Heart left ventricle (tissue), 16 donors: Measurements from ENCODE around the gene CDC42EP1. TPM values are rescaled to one million over a fixed set of nuclear protein-coding genes. Genes with fewer than 3 reads are reported as not detected.

Source experiments
- ATAC-seq, 4 donors: fragments of 200-7000 bp; cut with Tn5 transposase; one replicate each; pipeline ENCODE4 v1.9.1; 2020 to 2022; ENCODE audit warnings: moderate library complexity in 4 of 4, mild to moderate bottlenecking in 3 of 4, moderate number of reproducible peaks in 1 of 4
- DNase-seq, 5 donors: peaks; one replicate each; pipeline ENCODE4 v3.0.0-alpha.2; 2020
- H3K27ac ChIP-seq, 12 donors: fragments of 200-600 bp; sonication (generic) in 4 of 12; one replicate each; pipeline versions ENCODE4 v1.5.0 to v1.8.0; 2016 to 2022; ENCODE audit warnings: mild to moderate bottlenecking in 2 of 12
- H3K27me3 ChIP-seq, 9 donors: fragments of 200-600 bp; sonication (generic) in 2 of 9; one replicate each; pipeline versions ENCODE4 v1.5.1 to v1.8.0; 2016 to 2022; ENCODE audit warnings: mild to moderate bottlenecking in 3 of 9
- H3K36me3 ChIP-seq, 9 donors: fragments of 200-600 bp; sonication (generic) in 2 of 9; one replicate each; pipeline versions ENCODE4 v1.5.0 to v1.8.0; 2018 to 2022; ENCODE audit warnings: mild to moderate bottlenecking in 2 of 9
- H3K4me1 ChIP-seq, 12 donors: fragments of 200-600 bp; sonication (generic) in 4 of 12; one replicate each; pipeline versions ENCODE4 v1.5.0 to v1.8.0; 2016 to 2022; ENCODE audit warnings: mild to moderate bottlenecking in 3 of 12
- H3K4me3 ChIP-seq, 12 donors: fragments of 200-600 bp; sonication (generic) in 4 of 12; one replicate each; pipeline versions ENCODE4 v1.5.0 to v1.8.0; 2017 to 2022; ENCODE audit warnings: mild to moderate bottlenecking in 9 of 12, moderate library complexity in 4 of 12
- H3K9me3 ChIP-seq, 12 donors: fragments of 200-600 bp; sonication (generic) in 4 of 12; one replicate each; pipeline versions ENCODE4 v1.5.0 to v1.8.0; 2016 to 2022; ENCODE audit warnings: mild to moderate bottlenecking in 1 of 12
- POLR2A ChIP-seq, 2 donors: fragments of 450-650 bp; IDR thresholded peaks; one replicate each; pipeline ENCODE4 v1.6.1; 2017; ENCODE audit warnings: antibody characterized with exemption in 2 of 2, mild to moderate bottlenecking in 2 of 2, moderate library complexity in 2 of 2
- WGBS, 4 donors: extraction: QIAGEN DNeasy Blood & Tissue Kit in 2 of 4; methylation state at CpG; one replicate each; pipeline versions ENCODE4 v1.1.5 to v1.1.7; 2013 to 2018; 5-methylcytosine and 5-hydroxymethylcytosine counted together
- intact Hi-C, 10 donors: fragments of 100-400 bp; cut with DNase I; formaldehyde crosslinking; loops; one replicate each; pipeline versions ENCODE4 v1.11.1 to v1.14.2; 2022
- polyA plus RNA-seq, 2 donors: library from polyadenylated mRNA; stranded (reverse); fragments of 200-250 nt; gene quantifications; one replicate each; pipeline ENCODE4 v1.2.3, GENCODE V29; 2013
- total RNA-seq, 9 donors: library from RNA; depleted of rRNA in 2 of 9; stranded (reverse); fragments of >200 nt in 2 of 9; fragmentation: NEBNext Ultra II Directional in 3 of 9; extraction: Animal tissue kit (Norgen Biotek cat#: 25700) in 3 of 9; gene quantifications; one replicate each; pipeline versions ENCODE4 v1.1.0 to v1.2.4, GENCODE V29; 2016 to 2023
- TF ChIP-seq, protein P1 (sequence below), 12 donors: fragments of 200-600 bp; sonication (generic) in 4 of 12; IDR thresholded peaks; one replicate each; pipeline versions ENCODE4 v1.5.0 to v1.8.0; 2018 to 2022; ENCODE audit warnings: antibody characterized with exemption in 12 of 12, mild to moderate bottlenecking in 5 of 12
- donor health status: ischemic (EF 13 %, LVEDD 7.1; RV severe dilation, severe dysfunction).
- donor health status: healthy with polysubstance abuse.
- donor health status: DM: no; HTN: yes; CAD: no.
- donor health status: DM: no; HTN: no; CAD: no.
- donor health status: ischemic (EF 25% LVEDD 6.9; RV normal size, moderate dysfunction).
- donor health status: ischemic (EF 25% LVEDD 5.7; RV mildly dilated, moderate dysfunction).
- donor health status: healthy.
- donor health status: DM: yes; HTN: yes; CAD: no.
- donor health status: ischemic (EF 35%, LVEDD 5.7; RV mildly dilated, moderate dysfunction).
- donor health status: nonischemic (EF 11% LVEDD 7.7; RV severe dilation, severe dysfunction).
- donor health status: DM: yes; HTN: yes; CAD: no.
- donor health status: PGD.
- donor health status: ischemic (EF 29% LVEDD 5.4; RV normal size, mild dysfunction).
- donor health status: nonischemic (EF 23%, LVEDD 6.1; RV moderate dilation, normal function).

CDC42EP1 gene
- total and polyA plus RNA-seq, 11 donors: 10.4 to 34.9 (median 17.7) TPM

DNA sequence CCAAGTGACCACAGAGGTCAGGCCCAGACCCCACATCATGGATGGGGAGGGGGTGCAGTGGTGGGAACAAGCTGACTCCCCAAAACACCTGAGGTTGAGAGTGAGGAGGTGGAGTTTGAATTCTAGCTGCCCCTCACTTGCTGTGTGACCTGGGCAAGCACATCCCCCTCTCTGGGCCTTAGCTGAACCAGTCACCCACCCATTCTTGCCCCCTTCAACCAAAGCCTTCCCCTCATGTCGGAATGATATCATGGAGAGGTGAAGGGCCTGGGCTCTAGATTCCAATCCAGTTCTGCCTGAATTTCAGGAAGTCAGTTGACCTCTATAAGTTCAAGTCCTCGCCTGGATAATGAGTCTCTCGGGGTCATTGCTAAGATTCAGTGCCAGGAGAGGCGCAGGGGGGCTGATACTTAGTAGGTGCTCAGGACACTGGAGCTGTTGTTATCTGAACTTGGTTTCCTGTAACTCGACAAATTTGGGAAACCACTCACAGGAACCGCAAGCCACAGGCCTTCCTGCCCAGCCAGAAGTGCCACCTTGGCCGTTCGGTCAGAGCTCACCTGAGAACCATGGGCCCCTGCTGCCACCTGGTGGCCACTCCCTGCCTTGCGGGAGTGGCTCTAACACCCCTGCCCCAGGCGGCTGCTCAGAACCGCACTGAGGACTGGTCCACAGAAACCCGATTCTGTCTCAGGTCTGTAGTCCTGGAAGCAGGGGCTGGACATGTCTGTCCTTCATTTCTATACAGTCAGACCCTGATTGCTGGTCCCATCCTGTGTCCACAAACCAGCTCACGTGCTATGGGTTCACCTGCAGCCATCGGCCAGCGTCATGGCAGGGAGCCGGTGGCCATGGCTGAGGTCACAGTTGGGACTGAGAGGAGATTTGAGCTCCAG, 6.9 kb downstream of the CDC42EP1 start:
- no peak for TF ChIP-seq POLR2A (IDR thresholded peaks at IDR 0.05)
- TF ChIP-seq, protein P1, sequence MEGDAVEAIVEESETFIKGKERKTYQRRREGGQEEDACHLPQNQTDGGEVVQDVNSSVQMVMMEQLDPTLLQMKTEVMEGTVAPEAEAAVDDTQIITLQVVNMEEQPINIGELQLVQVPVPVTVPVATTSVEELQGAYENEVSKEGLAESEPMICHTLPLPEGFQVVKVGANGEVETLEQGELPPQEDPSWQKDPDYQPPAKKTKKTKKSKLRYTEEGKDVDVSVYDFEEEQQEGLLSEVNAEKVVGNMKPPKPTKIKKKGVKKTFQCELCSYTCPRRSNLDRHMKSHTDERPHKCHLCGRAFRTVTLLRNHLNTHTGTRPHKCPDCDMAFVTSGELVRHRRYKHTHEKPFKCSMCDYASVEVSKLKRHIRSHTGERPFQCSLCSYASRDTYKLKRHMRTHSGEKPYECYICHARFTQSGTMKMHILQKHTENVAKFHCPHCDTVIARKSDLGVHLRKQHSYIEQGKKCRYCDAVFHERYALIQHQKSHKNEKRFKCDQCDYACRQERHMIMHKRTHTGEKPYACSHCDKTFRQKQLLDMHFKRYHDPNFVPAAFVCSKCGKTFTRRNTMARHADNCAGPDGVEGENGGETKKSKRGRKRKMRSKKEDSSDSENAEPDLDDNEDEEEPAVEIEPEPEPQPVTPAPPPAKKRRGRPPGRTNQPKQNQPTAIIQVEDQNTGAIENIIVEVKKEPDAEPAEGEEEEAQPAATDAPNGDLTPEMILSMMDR (IDR thresholded peaks at IDR 0.05): peak; percentile 89 to 97 (median 92)
- ATAC-seq (peak; percentile 32 to 67 (median 50)), DNase-seq (peak; percentile 75 to 91 (median 79))
- Histone ChIP-seq H3K4me3 (no peak overlapping the region), H3K4me1 (peaks cover 12 to 85% (median 62%) of the 10 kb centered on the region in 12 donors), H3K27ac (peak overlapping the region in 10 of 12 donors; percentile 43 to 100 (median 64)), H3K9me3 (no peaks in the 10 kb centered on the region), H3K27me3 (peaks cover 0 to 6% (median 0%) of the 10 kb centered on the region in 9 donors), H3K36me3 (peaks cover 0 to 38% (median 27%) of the 10 kb centered on the region in 9 donors)
- intact Hi-C loops: loop anchor here in 7 of 10 donors (1.0 to 5.0 kb wide), 6 partner anchors 22 to 250 kb away; no protein-coding TSS in a partner anchor
- 35 to 49% (median 37%) methylated on average over 10 to 16 of the region's 16 CpGs for WGBS, 4 donors

DNA sequence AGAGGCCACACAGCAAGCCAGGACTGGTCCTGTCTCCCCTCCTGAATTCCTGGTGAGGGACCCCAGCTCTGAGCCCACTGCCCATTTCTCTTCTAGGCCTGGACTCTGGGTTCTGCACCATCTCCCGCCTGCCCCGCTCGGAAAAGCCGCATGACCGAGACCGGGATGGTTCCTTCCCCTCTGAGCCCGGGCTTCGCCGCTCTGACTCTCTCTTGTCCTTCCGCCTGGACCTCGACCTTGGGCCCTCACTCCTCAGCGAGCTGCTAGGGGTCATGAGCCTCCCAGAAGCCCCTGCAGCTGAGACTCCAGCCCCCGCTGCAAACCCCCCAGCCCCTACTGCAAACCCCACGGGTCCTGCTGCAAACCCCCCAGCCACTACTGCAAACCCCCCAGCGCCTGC, 7.7 kb downstream of the CDC42EP1 start:
- no peak for TF ChIP-seq POLR2A (IDR thresholded peaks at IDR 0.05)
- TF ChIP-seq, protein P1 (IDR thresholded peaks at IDR 0.05): no peak
- no peak overlapping the region for H3K4me3 ChIP-seq
- ATAC-seq (no peak), DNase-seq (no peak)
- no peak overlapping the region for H3K27ac ChIP-seq
- WGBS, 4 donors: 84 to 86% (median 85%) methylated on average over 13 to 15 of the region's 15 CpGs
- no peaks in the 10 kb centered on the region for H3K9me3 ChIP-seq
- H3K4me1 ChIP-seq: peaks cover 9 to 76% (median 53%) of the 10 kb centered on the region in 12 donors
- peaks cover 0 to 38% (median 27%) of the 10 kb centered on the region in 9 donors for H3K36me3 ChIP-seq
- intact Hi-C loops: loop anchor here in 2 of 10 donors (2.0 to 5.0 kb wide), 3 partner anchors 27 to 251 kb away; no protein-coding TSS in a partner anchor
- no peaks in the 10 kb centered on the region for H3K27me3 ChIP-seq

DNA sequence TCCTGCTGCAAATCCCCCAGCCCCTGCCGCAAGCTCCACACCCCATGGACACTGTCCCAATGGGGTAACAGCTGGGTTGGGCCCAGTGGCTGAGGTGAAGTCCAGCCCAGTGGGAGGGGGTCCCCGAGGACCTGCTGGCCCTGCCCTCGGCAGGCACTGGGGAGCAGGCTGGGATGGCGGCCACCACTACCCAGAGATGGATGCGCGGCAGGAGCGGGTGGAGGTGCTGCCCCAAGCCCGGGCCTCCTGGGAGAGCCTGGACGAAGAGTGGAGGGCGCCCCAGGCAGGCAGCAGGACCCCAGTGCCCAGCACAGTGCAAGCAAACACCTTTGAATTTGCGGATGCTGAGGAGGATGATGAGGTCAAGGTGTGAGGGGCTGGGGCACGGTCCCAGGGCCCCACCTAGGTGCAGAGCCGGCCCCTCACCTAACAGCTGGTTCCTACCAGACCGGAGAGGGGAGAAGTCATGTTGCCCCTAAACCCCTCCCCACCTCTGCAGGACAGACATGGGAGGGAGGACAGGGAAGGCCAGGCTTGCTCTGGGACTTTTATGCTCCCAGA, 8.2 kb downstream of the CDC42EP1 start:
- WGBS, 4 donors: 50 to 85% (median 82%) methylated on average over 1 to 14 of the region's 14 CpGs
- ATAC-seq: peak in 1 of 4 donors; percentile 2
- no peak for TF ChIP-seq POLR2A (IDR thresholded peaks at IDR 0.05)
- TF ChIP-seq, protein P1 (IDR thresholded peaks at IDR 0.05): no peak
- intact Hi-C loops: loop anchor here in 2 of 10 donors (2.0 to 5.0 kb wide), 3 partner anchors 28 to 251 kb away; no protein-coding TSS in a partner anchor
- Histone ChIP-seq H3K4me1 (peaks cover 7 to 71% (median 48%) of the 10 kb centered on the region in 12 donors), H3K27me3 (no peaks in the 10 kb centered on the region), H3K36me3 (peaks cover 0 to 38% (median 27%) of the 10 kb centered on the region in 9 donors), H3K27ac (no peak overlapping the region), H3K4me3 (no peak overlapping the region), H3K9me3 (no peaks in the 10 kb centered on the region)
- DNase-seq: no peak
